ENCODE measurements around the gene CCIN. TPM values are rescaled to one million over a fixed set of nuclear protein-coding genes. Genes with fewer than 3 reads are reported as not detected.

CCIN gene
- total and polyA plus RNA-seq, 2 donors from 2014 or later, result 0.13 TPM; not detected in 1

DNA sequence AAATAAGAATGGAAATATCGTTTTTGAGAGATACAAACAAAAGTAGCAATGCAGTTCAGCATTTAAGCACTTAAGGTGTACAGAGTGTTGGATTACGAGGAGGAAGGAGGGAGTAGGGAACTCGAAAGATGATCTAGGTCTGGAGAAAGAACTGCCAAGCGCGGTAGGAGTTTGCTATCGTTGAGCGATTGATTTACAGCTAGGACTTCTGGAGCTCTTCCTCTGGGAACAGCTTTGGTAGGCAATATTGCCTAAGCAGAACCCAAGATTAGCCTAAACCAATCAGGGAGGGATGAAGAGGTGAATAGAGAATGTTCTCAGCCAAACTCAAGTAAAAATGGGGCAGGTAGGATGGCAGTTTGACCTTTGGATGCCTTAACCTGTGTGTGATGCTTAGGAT lies 22.5 kb downstream of the CCIN start:
- FAIRE-seq (no peak), DNase-seq (peak in 3 of 5 donors; percentile 35 to 72 (median 69))
- Histone ChIP-seq H3K36me3 (ENCODE audit: control insufficient read depth in 2 of 3, insufficient read depth in 3 of 3, low read length in 3 of 3) (no peaks in the 10 kb centered on the region), H3K4me3 (ENCODE audit: low read length in 3 of 3) (peak overlapping the region; percentile 70 to 97 (median 83)), H3K9ac (ENCODE audit: low read length in 3 of 3) (peak overlapping the region; percentile 76 to 85 (median 77)), H3K9me3 (ENCODE audit: control insufficient read depth in 2 of 3, insufficient read depth in 1 of 3, low read length in 3 of 3) (no peaks in the 10 kb centered on the region), H3K4me1 (ENCODE audit: control insufficient read depth in 2 of 3, insufficient read depth in 2 of 3, low read depth in 1 of 3, low read length in 3 of 3) (peaks cover 12 to 25% (median 15%) of the 10 kb centered on the region in 3 donors), H3K27ac (ENCODE audit: low read depth in 2 of 2, low read length in 2 of 2) (no peak overlapping the region), H3K27me3 (ENCODE audit: control insufficient read depth, insufficient read depth, low read length) (no peaks in the 10 kb centered on the region)
- intact Hi-C loops (cut with DNase I), result no loop called here
- TF ChIP-seq, protein P1, sequence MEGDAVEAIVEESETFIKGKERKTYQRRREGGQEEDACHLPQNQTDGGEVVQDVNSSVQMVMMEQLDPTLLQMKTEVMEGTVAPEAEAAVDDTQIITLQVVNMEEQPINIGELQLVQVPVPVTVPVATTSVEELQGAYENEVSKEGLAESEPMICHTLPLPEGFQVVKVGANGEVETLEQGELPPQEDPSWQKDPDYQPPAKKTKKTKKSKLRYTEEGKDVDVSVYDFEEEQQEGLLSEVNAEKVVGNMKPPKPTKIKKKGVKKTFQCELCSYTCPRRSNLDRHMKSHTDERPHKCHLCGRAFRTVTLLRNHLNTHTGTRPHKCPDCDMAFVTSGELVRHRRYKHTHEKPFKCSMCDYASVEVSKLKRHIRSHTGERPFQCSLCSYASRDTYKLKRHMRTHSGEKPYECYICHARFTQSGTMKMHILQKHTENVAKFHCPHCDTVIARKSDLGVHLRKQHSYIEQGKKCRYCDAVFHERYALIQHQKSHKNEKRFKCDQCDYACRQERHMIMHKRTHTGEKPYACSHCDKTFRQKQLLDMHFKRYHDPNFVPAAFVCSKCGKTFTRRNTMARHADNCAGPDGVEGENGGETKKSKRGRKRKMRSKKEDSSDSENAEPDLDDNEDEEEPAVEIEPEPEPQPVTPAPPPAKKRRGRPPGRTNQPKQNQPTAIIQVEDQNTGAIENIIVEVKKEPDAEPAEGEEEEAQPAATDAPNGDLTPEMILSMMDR (IDR thresholded peaks at IDR 0.05; ENCODE audit: borderline replicate concordance, extremely low read depth, insufficient read depth), result no peak

GRCh38 chr9:36192196-36192595 lies 23.0 kb downstream of the CCIN start:
- Histone ChIP-seq H3K9me3 (ENCODE audit: control insufficient read depth in 2 of 3, insufficient read depth in 1 of 3, low read length in 3 of 3) (no peaks in the 10 kb centered on the region), H3K27ac (ENCODE audit: low read depth in 2 of 2, low read length in 2 of 2) (no peak overlapping the region), H3K4me3 (ENCODE audit: low read length in 3 of 3) (peak overlapping the region; percentile 70 to 97 (median 83)), H3K36me3 (ENCODE audit: control insufficient read depth in 2 of 3, insufficient read depth in 3 of 3, low read length in 3 of 3) (no peaks in the 10 kb centered on the region), H3K4me1 (ENCODE audit: control insufficient read depth in 2 of 3, insufficient read depth in 2 of 3, low read depth in 1 of 3, low read length in 3 of 3) (peaks cover 12 to 25% (median 15%) of the 10 kb centered on the region in 3 donors), H3K9ac (ENCODE audit: low read length in 3 of 3) (peak overlapping the region; percentile 76 to 85 (median 77)), H3K27me3 (ENCODE audit: control insufficient read depth, insufficient read depth, low read length) (no peaks in the 10 kb centered on the region)
- DNase-seq (peak in 4 of 5 donors; percentile 63 to 86 (median 80)), FAIRE-seq (no peak)
- intact Hi-C loops (cut with DNase I), result no loop called here
- TF ChIP-seq, protein P1 (IDR thresholded peaks at IDR 0.05; ENCODE audit: borderline replicate concordance, extremely low read depth, insufficient read depth), result no peak

DNA sequence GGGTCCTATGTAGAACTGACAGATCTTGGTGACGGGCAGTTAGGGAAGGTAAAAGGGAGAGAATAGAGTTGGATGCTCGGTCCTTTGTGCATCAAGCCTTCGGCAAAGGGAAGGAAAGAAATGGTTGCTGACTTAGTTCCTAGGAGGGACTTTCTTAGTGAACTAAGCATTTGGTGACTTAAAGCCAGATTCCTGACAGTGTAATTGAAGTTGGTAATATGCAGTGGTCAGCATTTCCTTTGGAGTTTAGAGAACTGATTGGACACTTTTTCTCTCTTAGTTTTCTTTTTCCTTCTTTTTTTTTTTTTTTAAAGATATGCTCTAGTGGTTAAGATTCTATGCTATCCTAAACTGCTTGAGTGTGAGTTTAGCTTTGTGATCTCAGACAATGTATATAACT lies 23.8 kb downstream of the CCIN start:
- no peak for DNase-seq
- TF ChIP-seq, protein P1 (IDR thresholded peaks at IDR 0.05; ENCODE audit: borderline replicate concordance, extremely low read depth, insufficient read depth), result no peak

More for the DNA sequence above, 23.8 kb downstream of the CCIN start:
- intact Hi-C loops (cut with DNase I), result no loop called here
- Histone ChIP-seq H3K4me3 (ENCODE audit: low read length in 3 of 3) (peak overlapping the region; percentile 70 to 97 (median 83)), H3K4me1 (ENCODE audit: control insufficient read depth in 2 of 3, insufficient read depth in 2 of 3, low read depth in 1 of 3, low read length in 3 of 3) (peaks cover 12 to 25% (median 15%) of the 10 kb centered on the region in 3 donors), H3K9me3 (ENCODE audit: control insufficient read depth in 2 of 3, insufficient read depth in 1 of 3, low read length in 3 of 3) (no peaks in the 10 kb centered on the region), H3K27ac (ENCODE audit: low read depth in 2 of 2, low read length in 2 of 2) (no peak overlapping the region), H3K9ac (ENCODE audit: low read length in 3 of 3) (peak overlapping the region in 2 of 3 donors; percentile 19 to 37), H3K27me3 (ENCODE audit: control insufficient read depth, insufficient read depth, low read length) (no peaks in the 10 kb centered on the region), H3K36me3 (ENCODE audit: control insufficient read depth in 2 of 3, insufficient read depth in 3 of 3, low read length in 3 of 3) (peaks cover 0 to 4% (median 0%) of the 10 kb centered on the region in 3 donors)
- no peak for FAIRE-seq
